K562 (cell line): ENCODE measurements around the gene SYCE1. TPM values are rescaled to one million over a fixed set of nuclear protein-coding genes. Genes with fewer than 3 reads are reported as not detected.

ENCODE experiments used
- ATAC-seq: fragments of 200-7000 bp; cut with Tn5 transposase; 3 replicates; pipeline ENCODE4 v1.9.1; 2020; ENCODE audit warnings: moderate library complexity
- BruUV-seq: library from RNA; stranded (reverse); fragments of 400-500 nt; replicated peaks from 2 replicates; lab custom pipeline; 2021; lab: Mats Ljungman, UMichigan
- CTCF ChIA-PET: fragments of 300-600 bp; formaldehyde crosslinking; extraction: SDS; loops from one replicate; lab custom pipeline; 2021; ENCODE audit warnings: low intra/inter-chr PET ratio; lab: Yijun Ruan, JAX
- POLR2A ChIA-PET: fragments of 300-600, 350-650 bp; sonication (Branson Sonifier 250); formaldehyde crosslinking; extraction: SDS; loops from one replicate; lab custom pipeline; 2021; ENCODE audit warnings: antibody characterized with exemption, inconsistent platforms; lab: Yijun Ruan, JAX
- DNase-seq, 4 experiments: peaks; one replicate each; pipeline versions ENCODE4 v3.0.0 to v3.0.0-alpha.2; 2011 to 2018; ENCODE audit warnings: low spot score in 3 of 4, mixed read lengths in 3 of 4; ENCODE audit errors: extremely low read depth in 1 of 4
- FAIRE-seq: peaks from 2 replicates; lab custom pipeline; 2011; peaks lifted over from hg19 to GRCh38; lab: Jason Lieb, UNC
- H2AFZ ChIP-seq: 2 replicates; pipeline ENCODE4 v1.6.0; 2011; ENCODE audit warnings: low read depth, low read length, control low read depth, inconsistent platforms
- H3K27ac ChIP-seq: fragments of 200-600 bp; 3 replicates; pipeline ENCODE4 v1.8.0; 2011; ENCODE audit warnings: low read depth, mild to moderate bottlenecking, control low read depth, inconsistent platforms, low read length, moderate library complexity, mixed read lengths; ENCODE audit errors: extremely low read depth
- H3K27me3 ChIP-seq, 2 experiments: fragments of 300-600 bp in 1 of 2; 2 replicates in 1 of 2; 3 replicates in 1 of 2; pipeline versions ENCODE4 v1.6.0 to v1.8.0; 2011; ENCODE audit warnings: inconsistent platforms in 2 of 2, low read length in 2 of 2, mild to moderate bottlenecking in 1 of 2, mixed read lengths in 1 of 2, moderate library complexity in 1 of 2; ENCODE audit not compliant: control insufficient read depth in 2 of 2, insufficient read depth in 2 of 2
- H3K36me3 ChIP-seq: fragments of 300-600 bp; 3 replicates; pipeline ENCODE4 v1.8.0; 2011; ENCODE audit warnings: mild to moderate bottlenecking, low read length, inconsistent platforms; ENCODE audit not compliant: control insufficient read depth, insufficient read depth
- H3K4me1 ChIP-seq, 2 experiments: fragments of 200-600 bp in 1 of 2; replicated peaks in 1 of 2; 2 replicates in 1 of 2; 3 replicates in 1 of 2; pipeline versions ENCODE4 v1.5.1 to v1.8.0; 2011; ENCODE audit warnings: inconsistent platforms in 2 of 2, low read length in 2 of 2, mild to moderate bottlenecking in 1 of 2, mixed read lengths in 1 of 2, moderate library complexity in 1 of 2; ENCODE audit not compliant: control insufficient read depth in 2 of 2, insufficient read depth in 2 of 2
- H3K4me2 ChIP-seq: 2 replicates; pipeline ENCODE4 v1.6.1; 2011; ENCODE audit warnings: low read length, control low read depth, inconsistent platforms, mixed read lengths; ENCODE audit not compliant: insufficient read depth
- H3K4me3 ChIP-seq: fragments of 200-600 bp; sonication (generic), shearing (Covaris generic); 2 replicates; pipeline ENCODE4 v1.5.1; 2016; ENCODE audit warnings: control low read depth, inconsistent platforms
- H3K79me2 ChIP-seq: fragments of 200-600 bp; 3 replicates; pipeline ENCODE4 v1.8.0; 2011; ENCODE audit warnings: low read length, inconsistent platforms; ENCODE audit not compliant: control insufficient read depth, insufficient read depth
- H3K9ac ChIP-seq, 2 experiments: 2 replicates each; pipeline versions ENCODE4 v1.6.0 to v1.6.1; 2011; ENCODE audit warnings: low read depth in 2 of 2, low read length in 2 of 2, control low read depth in 1 of 2, inconsistent platforms in 1 of 2, mild to moderate bottlenecking in 1 of 2, mixed read lengths in 1 of 2; ENCODE audit not compliant: insufficient read depth in 1 of 2
- H3K9me1 ChIP-seq: one replicate; pipeline ENCODE4 v1.6.0; 2011; ENCODE audit warnings: inconsistent platforms, mild to moderate bottlenecking, low read length, moderate library complexity; ENCODE audit not compliant: control insufficient read depth, insufficient read depth
- H3K9me3 ChIP-seq: replicated peaks from 2 replicates; pipeline ENCODE4 v1.5.1; 2011; ENCODE audit warnings: low read depth, low read length, inconsistent platforms; ENCODE audit not compliant: control insufficient read depth, insufficient read depth
- H4K20me1 ChIP-seq: replicated peaks from 2 replicates; pipeline ENCODE4 v1.6.1; 2011; ENCODE audit warnings: low read length, inconsistent platforms, mixed read lengths; ENCODE audit not compliant: control insufficient read depth, insufficient read depth
- PHB2 ChIP-seq: fragments of 450-650 bp; IDR thresholded peaks from 2 replicates; pipeline ENCODE4 v1.6.1; 2017; ENCODE audit warnings: low read depth
- POLR3G ChIP-seq: IDR thresholded peaks from 2 replicates; pipeline ENCODE4 v1.6.1; 2011; ENCODE audit not compliant: insufficient read length, insufficient replicate concordance; ENCODE audit errors: extremely low read depth
- TEAD1 ChIP-seq, 2 experiments: fragments of 450-650 bp in 1 of 2; sonication (generic) in 1 of 2; formaldehyde crosslinking; IDR thresholded peaks; 2 replicates each; pipeline versions ENCODE4 v1.4.0 to v1.8.0; 2020 to 2022; ENCODE audit warnings: mild to moderate bottlenecking in 2 of 2, missing genetic modification reagents in 1 of 2
- WGBS: fragments of 100-300 bp; shearing (Covaris generic); methylation state at CpG from one replicate; pipeline ENCODE4 v1.1.6; 2016; ENCODE audit warnings: low coverage, mixed read lengths; ENCODE audit not compliant: insufficient coverage; ENCODE audit errors: missing lambda C conversion rate; 5-methylcytosine and 5-hydroxymethylcytosine counted together
- in situ Hi-C: fragments of 300-500 bp; cut with MboI; formaldehyde crosslinking; loops from 4 replicates; pipeline ENCODE4 v1.15.0; 2018; ENCODE audit warnings: inconsistent platforms, mixed read lengths
- intact Hi-C: fragments of 100-400 bp; cut with micrococcal nuclease; formaldehyde crosslinking; loops from 2 replicates; pipeline ENCODE4 v1.14.2; 2022
- polyA plus RNA-seq, 8 experiments: library from polyadenylated mRNA; depleted of rRNA in 4 of 8; stranded (reverse) in 5 of 8; unstranded in 3 of 8; fragments of >200 nt; fragmentation: Nextera tagmentation in 2 of 8; fragmentation: Illumina TruSeq in 1 of 8; extraction: Ambion mirVana in 2 of 8; extraction: Trizol in 1 of 8; gene quantifications; 2 replicates each; pipeline versions ENCODE4 v1.2.1 to v1.2.3, GENCODE V29; 2011 to 2014; ENCODE audit warnings: inconsistent platforms in 1 of 8, missing spikeins in 1 of 8
- total RNA-seq, 7 experiments: library from RNA; depleted of rRNA in 6 of 7; stranded (reverse); fragments of >200 nt in 6 of 7; fragmentation: Illumina TruSeq in 2 of 7; extraction: Trizol in 2 of 7; gene quantifications; 2 replicates each; pipeline versions ENCODE4 v1.2.1 to v1.2.3, GENCODE V29; 2011 to 2021; ENCODE audit warnings: low replicate concordance in 1 of 7
- TF ChIP-seq, protein P1 (sequence below), 2 experiments: fragments of 450-650 bp in 1 of 2; IDR thresholded peaks; 2 replicates each; pipeline ENCODE4 v1.6.1; 2011 to 2017; ENCODE audit warnings: low read depth in 2 of 2, antibody characterized with exemption in 1 of 2, borderline replicate concordance in 1 of 2, low read length in 1 of 2, mild to moderate bottlenecking in 1 of 2, mixed read lengths in 1 of 2; ENCODE audit not compliant: control insufficient read depth in 1 of 2

SYCE1 gene
- total and polyA plus RNA-seq, 9 of the 15 experiments (the other 6 are each of a cell fraction or from before 2014, with no cell fraction given), result not detected

DNA sequence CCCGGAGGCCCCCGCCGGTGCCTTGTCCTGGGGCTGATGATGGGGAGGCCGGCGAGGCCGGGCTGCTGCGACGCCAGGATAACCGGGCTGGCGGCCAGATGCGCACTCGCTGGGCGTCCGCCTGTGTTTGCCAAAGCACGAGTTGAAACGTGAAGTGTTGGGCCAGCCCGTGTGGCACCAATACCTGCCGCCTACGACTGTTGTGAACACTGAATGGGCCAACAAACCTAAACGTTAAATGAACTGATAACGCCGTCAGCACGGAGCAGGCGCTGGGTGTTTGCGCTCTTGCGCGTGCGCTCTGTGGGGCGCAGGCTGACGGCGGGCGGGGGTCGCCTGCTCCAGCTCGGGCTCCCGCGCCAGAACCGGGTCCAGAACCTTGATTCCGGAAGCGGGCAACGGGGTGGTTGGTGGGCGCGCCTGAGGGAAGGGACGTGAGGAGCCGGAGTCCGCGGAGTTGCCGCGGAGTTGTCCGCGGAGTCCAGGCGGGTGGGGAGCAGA, 37.6 kb downstream of the SYCE1 start (continued):
- TF ChIP-seq, protein P1, sequence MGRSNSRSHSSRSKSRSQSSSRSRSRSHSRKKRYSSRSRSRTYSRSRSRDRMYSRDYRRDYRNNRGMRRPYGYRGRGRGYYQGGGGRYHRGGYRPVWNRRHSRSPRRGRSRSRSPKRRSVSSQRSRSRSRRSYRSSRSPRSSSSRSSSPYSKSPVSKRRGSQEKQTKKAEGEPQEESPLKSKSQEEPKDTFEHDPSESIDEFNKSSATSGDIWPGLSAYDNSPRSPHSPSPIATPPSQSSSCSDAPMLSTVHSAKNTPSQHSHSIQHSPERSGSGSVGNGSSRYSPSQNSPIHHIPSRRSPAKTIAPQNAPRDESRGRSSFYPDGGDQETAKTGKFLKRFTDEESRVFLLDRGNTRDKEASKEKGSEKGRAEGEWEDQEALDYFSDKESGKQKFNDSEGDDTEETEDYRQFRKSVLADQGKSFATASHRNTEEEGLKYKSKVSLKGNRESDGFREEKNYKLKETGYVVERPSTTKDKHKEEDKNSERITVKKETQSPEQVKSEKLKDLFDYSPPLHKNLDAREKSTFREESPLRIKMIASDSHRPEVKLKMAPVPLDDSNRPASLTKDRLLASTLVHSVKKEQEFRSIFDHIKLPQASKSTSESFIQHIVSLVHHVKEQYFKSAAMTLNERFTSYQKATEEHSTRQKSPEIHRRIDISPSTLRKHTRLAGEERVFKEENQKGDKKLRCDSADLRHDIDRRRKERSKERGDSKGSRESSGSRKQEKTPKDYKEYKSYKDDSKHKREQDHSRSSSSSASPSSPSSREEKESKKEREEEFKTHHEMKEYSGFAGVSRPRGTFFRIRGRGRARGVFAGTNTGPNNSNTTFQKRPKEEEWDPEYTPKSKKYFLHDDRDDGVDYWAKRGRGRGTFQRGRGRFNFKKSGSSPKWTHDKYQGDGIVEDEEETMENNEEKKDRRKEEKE (IDR thresholded peaks at IDR 0.05; ENCODE audit: borderline replicate concordance in 1 of 2, control insufficient read depth in 1 of 2, low read depth in 2 of 2, low read length in 1 of 2), result no peak

DNA sequence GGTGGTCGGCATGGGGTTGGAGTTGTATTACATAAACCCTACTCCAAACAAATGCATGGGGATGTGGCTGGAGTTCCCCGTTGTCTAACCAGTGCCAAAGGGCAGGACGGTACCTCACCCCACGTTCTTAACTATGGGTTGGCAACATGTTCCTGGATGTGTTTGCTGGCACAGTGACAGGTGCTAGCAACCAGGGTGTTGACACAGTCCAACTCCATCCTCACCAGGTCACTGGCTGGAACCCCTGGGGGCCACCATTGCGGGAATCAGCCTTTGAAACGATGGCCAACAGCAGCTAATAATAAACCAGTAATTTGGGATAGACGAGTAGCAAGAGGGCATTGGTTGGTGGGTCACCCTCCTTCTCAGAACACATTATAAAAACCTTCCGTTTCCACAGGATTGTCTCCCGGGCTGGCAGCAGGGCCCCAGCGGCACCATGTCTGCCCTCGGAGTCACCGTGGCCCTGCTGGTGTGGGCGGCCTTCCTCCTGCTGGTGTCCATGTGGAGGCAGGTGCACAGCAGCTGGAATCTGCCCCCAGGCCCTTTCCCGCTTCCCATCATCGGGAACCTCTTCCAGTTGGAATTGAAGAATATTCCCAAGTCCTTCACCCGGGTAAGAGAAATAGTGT, 38.3 kb downstream of the SYCE1 start, which contains the start of gene CYP2E1:
Gene CYP2E1, plus strand, starts transcription at position 407 of the 632 bp plus-strand sequence. Its CDS starts 33 bp downstream, at position 440.
- no peak within 1 kb of the TSS for H3K4me3 ChIP-seq
- ATAC-seq, result no peak
- no peaks in the 10 kb centered on the region for H3K9me3 ChIP-seq
- no peaks in the 10 kb centered on the region for H4K20me1 ChIP-seq
- H3K36me3 ChIP-seq, result no peaks in the 10 kb centered on the region
- no peaks in the 10 kb centered on the region for H3K9me1 ChIP-seq
- no peak within 1 kb of the TSS for H3K9ac ChIP-seq
- in situ Hi-C loops (no loop called here), intact Hi-C loops (no loop called here)
- no peak within 1 kb of the TSS for H3K27ac ChIP-seq
- no peak within 1 kb of the TSS for H3K4me2 ChIP-seq
- peaks cover 0 to 19% of the 10 kb centered on the region in 2 experiments; a peak in 2 of 5 replicates for H3K4me1 ChIP-seq
- no TSS peak for BruUV-seq
- ChIA-PET POLR2A (no interaction called here), CTCF (no interaction called here)
- H3K79me2 ChIP-seq, result no peaks in the 10 kb centered on the region
- DNase-seq, result no peak
- 1% methylated on average over 16 of the region's 16 CpGs for WGBS
- no peak within 1 kb of the TSS for H2AFZ ChIP-seq
- FAIRE-seq, result no peak
- peaks cover 31 to 65% of the 10 kb centered on the region in 2 experiments for H3K27me3 ChIP-seq
- TF ChIP-seq PHB2, result no peak
- no peak for TF ChIP-seq TEAD1 (CRISPR knock-in tag; IDR thresholded peaks at IDR 0.05)
- TF ChIP-seq POLR3G, result no peak
